H4 (cell line): ENCODE data around the gene DRAXIN. TPM values are rescaled to one million over a fixed set of nuclear protein-coding genes. Genes with fewer than 3 reads are reported as not detected.

Source experiments
- DNase-seq: peaks from one replicate; pipeline ENCODE4 v3.0.0-alpha.2; 2015; ENCODE audit warnings: low spot score
- total RNA-seq: library from RNA; depleted of rRNA; stranded (reverse); fragments of >200 nt; shearing (Covaris generic); gene quantifications from 2 replicates; pipeline ENCODE4 v1.2.3, GENCODE V29; 2014; rRNA removed

DRAXIN gene, protein sequence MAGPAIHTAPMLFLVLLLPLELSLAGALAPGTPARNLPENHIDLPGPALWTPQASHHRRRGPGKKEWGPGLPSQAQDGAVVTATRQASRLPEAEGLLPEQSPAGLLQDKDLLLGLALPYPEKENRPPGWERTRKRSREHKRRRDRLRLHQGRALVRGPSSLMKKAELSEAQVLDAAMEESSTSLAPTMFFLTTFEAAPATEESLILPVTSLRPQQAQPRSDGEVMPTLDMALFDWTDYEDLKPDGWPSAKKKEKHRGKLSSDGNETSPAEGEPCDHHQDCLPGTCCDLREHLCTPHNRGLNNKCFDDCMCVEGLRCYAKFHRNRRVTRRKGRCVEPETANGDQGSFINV
- not detected in 2 replicates for total RNA-seq

DNA sequence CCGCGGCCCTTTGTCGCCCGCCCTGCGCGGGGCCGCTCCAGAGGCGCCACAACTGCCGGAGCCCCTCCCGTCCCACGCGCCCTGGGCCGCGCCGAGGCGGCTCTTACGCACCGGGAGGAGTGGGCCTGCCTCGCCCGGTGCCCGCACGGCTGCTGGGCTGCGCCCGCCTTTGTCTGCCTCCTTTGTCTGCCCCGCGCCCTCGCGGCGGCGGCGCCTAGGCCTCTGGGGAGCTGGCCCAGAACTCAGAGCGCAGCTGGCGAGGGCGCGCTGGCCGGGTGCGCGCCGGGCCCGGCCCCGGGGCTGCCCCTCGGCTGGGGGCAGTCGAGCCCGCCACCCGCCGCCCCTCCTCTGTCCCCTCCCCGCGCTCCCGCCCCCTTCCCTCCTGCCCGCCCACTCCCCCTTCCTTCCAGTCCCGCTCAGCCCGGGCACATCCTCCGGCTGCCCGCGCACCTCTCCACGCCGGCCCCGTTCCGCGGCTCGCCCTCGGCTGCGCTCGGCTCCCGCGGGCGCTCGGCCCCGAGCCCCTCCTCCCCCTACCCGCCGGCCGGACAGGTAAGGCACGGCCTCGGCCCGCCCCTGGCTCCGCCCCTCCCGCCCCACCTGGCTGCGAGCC, at the start of gene DRAXIN:
Gene DRAXIN, plus strand, starts transcription at position 409 of the 613 bp plus-strand sequence. CDS start 14,549 bp downstream, outside the sequence.
- no peak for DNase-seq

DNA sequence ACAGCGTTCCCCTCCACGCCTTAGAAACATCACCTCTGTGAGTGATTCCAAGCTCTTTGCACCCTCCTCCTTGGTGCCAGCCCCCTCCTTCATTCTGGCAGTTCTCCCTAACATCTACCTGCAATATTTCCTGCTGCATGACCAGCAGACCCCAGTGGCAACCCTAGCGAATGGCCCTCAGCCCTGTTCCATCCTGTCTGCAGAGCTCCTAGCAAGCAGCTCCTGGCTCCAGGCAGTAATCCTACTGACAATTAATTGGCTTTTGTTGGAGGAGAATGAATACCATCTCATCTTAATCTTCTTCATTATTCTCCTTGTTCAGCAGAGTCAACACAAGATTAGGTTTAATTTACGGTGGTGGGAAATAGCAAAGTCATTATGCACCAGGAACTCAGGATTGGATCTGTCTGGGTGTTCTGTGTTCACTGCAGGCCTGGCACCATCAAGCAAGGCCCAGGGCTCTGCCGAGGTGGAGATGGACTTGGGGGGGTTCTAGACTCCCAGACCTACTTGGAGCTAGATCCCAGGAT, 49.7 kb upstream of the DRAXIN start:
- DNase-seq, result no peak

GRCh38 chr1:11642418-11643017, 49.0 kb upstream of the DRAXIN start:
- peak; percentile 53 for DNase-seq

- no peak for DNase-seq
Observed at GRCh38 chr1:11643782-11644181, 47.7 kb upstream of the DRAXIN start.

- DNase-seq, result no peak
Observed at GRCh38 chr1:11645270-11645669, 46.2 kb upstream of the DRAXIN start.

DNA sequence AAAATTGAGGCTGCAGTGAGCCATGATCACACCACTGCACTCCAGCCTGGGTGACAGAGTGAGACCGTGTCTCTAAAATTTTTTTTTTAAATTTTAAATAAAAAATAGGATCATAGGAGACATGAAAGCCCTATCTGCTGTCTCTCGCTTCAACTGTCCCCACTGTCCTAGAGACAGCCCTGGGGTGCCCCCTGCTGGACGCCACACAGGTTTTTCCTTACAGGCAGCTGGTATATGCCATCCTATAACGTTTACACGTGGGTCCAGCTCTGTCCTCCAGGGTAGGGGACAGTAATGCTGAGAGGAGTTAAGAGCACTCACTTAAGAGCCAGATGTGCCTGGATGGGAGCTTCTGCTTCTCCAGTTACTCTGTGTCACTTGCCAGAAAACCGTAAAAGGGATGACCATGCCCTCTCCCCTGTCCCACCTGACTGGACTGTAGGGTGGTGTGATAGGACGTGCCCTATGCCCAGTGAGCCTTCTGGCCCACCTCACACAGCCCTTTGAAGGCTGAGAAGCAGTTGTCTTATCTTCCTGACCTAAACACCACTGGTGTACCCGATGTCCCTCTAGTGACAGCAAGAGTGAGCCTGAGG, 45.7 kb upstream of the DRAXIN start:
- peak; percentile 67 for DNase-seq

DNA sequence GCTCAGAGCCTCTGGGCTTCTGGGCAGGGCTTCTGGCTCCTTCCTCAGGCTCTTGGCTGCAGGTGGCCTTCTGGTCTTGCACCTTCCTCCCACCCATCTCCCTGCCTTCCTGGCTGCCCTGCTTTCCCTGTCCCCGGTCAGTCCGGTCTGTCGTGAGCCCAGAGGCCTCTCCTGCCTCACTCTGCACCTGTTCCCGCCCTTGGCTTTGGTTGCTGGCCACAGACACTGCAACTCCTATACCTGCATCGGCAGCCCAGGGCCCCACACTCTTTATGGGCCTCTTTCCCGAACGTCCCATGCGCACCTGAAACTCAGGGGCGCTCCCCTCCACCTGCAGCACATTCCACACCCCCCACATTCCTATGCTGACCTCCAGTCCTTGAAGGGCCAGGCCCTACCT, 45.2 kb upstream of the DRAXIN start:
- no peak for DNase-seq

- DNase-seq, result no peak
Observed at GRCh38 chr1:11647333-11647732, 44.2 kb upstream of the DRAXIN start.

- DNase-seq, result no peak
Observed at GRCh38 chr1:11648039-11648438, 43.5 kb upstream of the DRAXIN start.

- DNase-seq, result no peak
Observed at GRCh38 chr1:11648732-11649158, 42.8 kb upstream of the DRAXIN start.

DNA sequence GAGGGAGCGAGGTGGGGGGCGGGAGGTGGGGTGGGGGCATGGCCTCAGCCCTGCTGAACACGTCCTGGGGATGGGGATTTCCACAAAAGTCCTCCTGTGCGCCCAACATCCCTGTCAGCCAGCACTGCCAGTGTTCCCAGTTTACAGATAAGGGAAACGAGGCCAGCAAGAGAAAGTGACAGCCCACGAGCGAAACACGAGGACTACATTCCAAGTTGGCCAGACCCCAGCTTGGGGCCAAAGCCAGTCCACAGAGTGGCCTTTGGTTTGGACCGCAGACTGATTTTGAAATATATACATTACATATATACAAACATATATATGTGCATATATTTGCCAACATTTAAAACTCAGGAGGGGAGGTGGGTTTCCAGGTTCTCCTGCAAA, 42.3 kb upstream of the DRAXIN start:
- DNase-seq, result no peak

DNA sequence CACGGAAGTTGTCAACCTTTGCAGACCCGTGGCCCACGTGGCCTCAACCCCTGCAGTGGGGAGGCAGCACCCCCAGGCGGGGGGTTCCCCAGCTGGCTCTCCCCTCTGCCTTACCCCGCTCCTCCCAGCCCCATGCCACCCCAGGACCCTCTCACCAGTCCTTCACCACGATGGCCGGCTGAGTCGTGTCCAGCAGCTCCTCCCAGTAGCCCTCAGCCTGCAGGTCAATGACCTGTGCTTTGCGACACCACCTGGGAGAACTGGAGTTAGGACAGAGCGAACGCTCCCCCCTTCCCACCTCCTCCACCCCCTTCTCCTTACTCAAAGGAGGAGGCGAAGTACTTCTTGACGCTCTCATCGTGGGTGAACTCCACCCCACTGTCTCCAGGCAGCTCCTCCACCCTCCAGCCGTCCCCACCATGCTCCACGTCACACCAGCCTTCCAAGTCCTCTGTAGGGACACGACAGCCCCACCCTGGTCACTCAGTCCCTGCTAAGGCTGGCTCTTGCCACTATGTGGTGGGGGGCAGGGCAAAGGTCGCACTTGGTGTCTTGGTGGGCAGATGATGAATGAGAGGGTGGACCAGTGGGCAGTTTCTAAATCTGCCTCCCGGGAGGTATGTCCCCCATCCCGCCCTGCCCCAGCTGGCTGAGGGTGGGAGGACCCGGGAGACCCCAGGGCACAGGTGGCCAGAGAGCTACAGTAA, 41.7 kb upstream of the DRAXIN start:
- DNase-seq, result no peak

DNA sequence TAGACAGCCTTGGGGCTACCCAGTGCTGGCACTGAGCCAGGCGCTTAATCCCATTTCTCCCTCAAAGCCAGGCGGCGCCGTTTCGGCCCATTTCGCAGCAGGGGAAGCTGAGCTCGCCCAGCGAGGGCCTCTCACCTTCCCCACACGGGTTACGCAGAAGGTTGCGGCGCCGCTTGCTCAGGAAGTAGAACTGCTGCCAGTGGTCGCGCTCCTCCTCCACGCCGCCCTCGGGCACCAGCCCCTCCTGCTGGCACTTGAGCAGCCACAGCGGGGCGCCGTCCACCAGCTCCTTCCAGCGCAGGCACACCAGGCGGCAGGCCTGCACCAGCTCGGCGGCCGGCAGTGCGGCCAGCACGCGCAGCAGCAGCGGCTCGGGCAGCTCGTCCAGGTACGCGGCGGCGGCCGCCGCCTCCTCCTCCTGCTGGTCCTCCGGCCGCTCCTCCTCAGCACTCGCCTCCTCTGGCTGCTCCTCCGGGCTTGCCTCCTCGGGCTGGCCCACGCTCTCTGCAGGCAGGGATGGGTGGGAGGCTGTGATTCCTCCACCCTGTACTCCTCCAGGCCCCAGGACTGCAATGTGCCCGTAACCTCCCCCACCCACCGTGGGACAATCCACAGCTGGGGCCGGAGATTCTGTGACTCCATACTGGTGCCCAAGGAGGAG, 41.0 kb upstream of the DRAXIN start:
- DNase-seq, result no peak

DNA sequence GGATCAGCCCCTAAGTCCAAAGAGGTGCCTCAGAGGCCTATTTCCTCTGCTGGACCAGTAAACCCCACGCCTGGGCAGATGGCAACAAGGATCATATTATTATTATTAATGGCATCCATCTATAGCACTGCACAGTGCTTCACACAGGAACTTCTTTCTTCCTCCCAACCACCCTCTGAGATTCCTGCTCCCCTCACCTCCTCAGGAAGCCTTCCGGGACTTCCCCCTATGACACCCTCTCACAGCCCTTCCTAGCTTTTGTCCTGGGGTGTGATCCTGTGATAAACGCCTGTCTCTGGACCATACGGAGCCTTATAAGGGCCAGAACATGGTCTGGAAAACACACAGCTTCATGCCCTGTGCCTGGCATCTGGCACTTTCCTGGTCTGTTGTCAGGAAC, 40.5 kb upstream of the DRAXIN start:
- no peak for DNase-seq

- DNase-seq, result no peak
Observed at GRCh38 chr1:11652203-11652780, 39.2 kb upstream of the DRAXIN start.

GRCh38 chr1:11653101-11653860, 38.2 kb upstream of the DRAXIN start:
- peak; percentile 54 for DNase-seq

DNA sequence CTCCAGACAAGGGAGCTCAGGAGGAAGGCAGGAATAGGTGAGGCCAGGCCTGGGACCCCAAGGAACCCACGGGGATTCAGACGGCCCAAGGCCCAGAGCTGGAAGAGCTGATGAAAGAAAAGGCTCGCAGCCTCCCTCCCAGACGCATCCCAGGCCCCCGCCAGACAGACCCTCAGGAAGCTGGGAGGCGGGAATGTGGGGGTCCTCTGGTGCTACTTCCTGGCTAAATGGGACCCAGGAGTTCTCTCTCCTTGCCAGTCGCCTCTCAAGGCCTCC, 37.7 kb upstream of the DRAXIN start:
- no peak for DNase-seq

DNA sequence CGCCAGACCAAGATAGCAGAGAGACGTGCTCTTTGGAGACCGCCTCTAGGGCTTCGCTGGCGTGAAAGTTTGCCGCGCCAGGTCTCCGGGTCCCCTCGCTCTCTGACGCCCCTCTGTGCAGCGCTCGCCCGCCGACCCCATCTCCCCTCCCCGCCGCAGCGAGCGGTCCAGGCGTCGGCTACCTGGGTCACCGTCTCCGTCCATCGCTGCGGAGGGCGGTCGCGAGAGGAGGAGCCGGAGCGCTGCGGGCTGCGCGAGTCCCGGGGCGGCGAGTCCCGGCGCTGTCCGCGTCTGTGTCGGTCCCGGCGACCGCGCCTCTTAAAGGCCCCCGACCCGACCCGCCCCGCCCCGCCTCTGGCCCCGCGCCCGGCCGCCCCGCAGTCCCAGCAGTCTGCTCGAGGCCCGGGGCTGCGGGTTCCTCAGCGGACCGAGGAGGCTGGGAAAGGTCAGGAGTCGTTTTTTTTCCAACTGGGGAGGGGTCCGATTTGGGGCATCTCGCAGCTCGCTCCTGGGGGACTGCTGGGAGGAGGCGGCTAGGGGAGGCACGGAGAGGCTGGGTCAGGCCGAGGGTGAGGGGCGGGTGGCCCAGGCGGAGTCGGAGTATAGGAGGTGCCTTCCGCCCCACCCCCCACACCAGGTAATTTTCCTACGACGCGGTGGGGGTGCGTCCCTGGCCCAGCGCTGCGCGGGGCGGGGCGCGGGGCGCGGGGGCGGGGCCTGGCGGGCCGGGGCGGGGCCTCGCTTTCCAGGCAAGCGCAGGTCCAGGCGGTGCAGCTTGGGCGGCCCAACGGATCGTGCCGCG, 37.2 kb upstream of the DRAXIN start, which contains the start of the genes FBXO2 and FBXO44:
Gene FBXO2, minus strand, starts transcription at position 293 of the 802 bp plus-strand sequence. Its CDS starts 89 bp downstream, at position 204.
Gene FBXO44, plus strand, starts transcription at position 741 of the 802 bp plus-strand sequence. CDS start 959 bp downstream, outside the sequence.
- no peak for DNase-seq
